GM12892 (cell line): ENCODE results near the gene GLCCI1.

Experiments used
- POLR2A ChIP-seq: IDR thresholded peaks from 2 replicates; pipeline ENCODE4 v1.6.1; 2011; ENCODE audit warnings: low read depth, low read length, control low read depth
- POLR2AphosphoS5 ChIP-seq: IDR thresholded peaks from 2 replicates; pipeline ENCODE4 v1.6.1; 2011; ENCODE audit warnings: low read depth, low read length, control low read depth
- TAF1 ChIP-seq: IDR thresholded peaks from 2 replicates; pipeline ENCODE4 v1.6.1; 2011; ENCODE audit warnings: low read depth, mild to moderate bottlenecking, control low read depth, low read length, borderline replicate concordance

DNA sequence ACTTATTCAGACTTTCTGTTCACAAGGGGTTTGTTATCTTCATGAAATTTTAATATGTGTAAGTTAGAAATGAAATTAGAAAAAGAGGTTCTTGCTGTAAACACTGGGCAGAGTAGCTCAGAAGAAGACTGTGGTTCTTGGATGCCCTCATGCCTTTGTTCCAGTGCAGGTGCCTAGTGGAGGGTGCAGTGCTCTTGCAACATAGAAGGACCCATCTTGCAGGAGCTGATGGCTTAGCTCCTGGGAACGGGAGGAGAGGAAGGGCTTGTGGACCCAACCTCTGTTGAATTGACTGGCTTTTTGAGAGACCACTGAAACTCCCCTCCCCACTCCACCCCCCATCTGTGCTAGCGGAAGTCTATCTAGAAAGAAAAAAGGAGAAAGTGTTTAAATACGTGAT lies 116.8 kb downstream of the GLCCI1 start:
- TF ChIP-seq POLR2A (no peak), POLR2AphosphoS5 (no peak), TAF1 (no peak)
